SW 1271 (cell line): ENCODE data around the gene NECTIN1.

Experiments
- DNase-seq, 2 experiments: peaks; one replicate each; lab custom pipeline; 2025; lab: John Stamatoyannopoulos, UW

Gene NECTIN1

GRCh38 chr11:119754656-119755355 lies 25.8 kb upstream of the NECTIN1 start:
- no peak for DNase-seq

- DNase-seq = no peak
Observed at GRCh38 chr11:119754199-119754598, 25.2 kb upstream of the NECTIN1 start.

DNA sequence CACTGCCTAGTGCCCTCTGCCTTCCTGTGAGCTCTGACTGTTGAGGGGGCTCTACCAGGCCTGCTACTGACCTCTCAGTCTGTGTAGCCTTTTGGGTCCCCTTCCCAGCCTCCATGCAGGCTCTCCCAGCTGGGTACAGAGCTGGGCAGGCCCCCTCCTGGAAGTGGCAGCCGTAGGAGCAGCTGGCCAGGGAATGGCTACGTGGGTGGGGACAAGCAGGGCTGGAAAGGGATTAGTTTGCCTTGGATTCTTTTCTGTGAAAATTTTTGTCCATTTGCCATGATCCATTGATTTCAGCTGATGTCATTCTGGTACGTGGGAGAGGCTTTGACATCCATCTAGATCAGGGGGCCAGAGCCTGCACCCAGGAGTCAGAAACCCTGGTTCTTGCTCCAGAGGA lies 23.9 kb upstream of the NECTIN1 start:
- no peak for DNase-seq

GRCh38 chr11:119752345-119752871 lies 23.4 kb upstream of the NECTIN1 start:
- DNase-seq = no peak

- DNase-seq = no peak
Observed at GRCh38 chr11:119750056-119750455, 21.1 kb upstream of the NECTIN1 start.

DNA sequence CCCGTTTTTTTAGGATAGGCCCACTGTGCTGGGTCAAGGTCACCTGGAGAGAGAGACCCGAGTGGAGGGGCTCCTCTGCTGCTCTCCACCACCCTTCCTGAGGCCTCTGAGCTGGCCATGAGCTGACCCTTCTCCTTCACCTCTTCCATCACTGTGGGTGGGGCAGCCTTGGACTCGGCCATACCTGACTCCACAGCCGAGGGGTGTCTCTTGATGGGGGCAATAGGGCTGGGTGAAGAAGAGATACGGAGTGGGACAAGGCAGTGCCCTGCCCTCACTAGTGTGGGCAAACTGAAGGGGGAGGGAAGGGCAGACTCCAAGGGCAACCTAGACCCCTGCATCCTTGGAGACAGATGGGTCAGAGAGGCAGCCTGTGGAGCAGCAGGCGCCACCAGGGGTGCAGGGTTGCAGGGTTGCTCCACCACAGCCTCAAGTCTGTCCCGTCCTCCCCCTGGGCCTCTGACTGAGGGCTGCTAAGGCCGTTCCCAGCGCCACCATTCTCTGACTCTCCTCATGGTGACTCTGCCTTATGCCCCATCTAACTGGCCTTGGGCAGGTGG lies 20.1 kb upstream of the NECTIN1 start:
- DNase-seq = no peak

DNA sequence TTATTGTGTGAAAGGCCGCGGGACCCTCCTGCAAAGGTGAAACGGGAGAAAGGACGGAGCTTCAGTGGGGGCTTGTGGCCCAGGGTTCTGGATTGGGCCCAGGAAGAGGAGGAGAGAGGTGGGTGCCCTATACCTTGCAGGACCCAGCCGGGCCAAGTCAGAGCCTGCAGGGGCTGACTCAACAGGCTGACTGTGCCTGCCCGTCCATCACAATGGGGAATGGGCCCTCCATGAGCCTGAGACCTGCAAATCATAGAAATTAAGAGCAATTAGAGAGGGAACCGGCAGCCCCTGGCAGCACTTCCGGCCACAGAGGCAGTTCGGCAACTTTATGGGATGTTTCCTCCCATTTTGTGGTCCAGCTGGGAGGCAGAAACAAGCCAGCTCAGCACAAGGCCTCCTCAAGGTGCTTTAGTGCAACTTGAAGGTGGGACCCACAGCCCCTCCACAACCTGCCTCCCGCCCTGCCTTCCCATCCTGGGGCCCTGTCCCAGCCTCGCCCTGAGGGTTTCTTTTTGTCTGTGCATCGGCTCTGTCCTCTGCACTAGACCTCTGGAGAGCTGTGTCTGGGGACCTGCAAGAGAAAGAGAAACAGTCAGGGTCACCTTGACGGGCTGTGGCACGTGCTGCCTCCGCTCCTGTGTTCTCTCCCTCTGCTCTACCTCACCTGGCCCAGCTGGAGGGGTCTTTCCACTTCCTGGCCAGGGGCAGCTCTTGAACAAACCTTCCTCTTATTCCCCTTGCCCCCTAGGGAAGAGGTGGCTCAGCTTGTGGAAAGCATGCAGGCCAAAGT lies 19.1 kb upstream of the NECTIN1 start:
- DNase-seq = no peak

DNA sequence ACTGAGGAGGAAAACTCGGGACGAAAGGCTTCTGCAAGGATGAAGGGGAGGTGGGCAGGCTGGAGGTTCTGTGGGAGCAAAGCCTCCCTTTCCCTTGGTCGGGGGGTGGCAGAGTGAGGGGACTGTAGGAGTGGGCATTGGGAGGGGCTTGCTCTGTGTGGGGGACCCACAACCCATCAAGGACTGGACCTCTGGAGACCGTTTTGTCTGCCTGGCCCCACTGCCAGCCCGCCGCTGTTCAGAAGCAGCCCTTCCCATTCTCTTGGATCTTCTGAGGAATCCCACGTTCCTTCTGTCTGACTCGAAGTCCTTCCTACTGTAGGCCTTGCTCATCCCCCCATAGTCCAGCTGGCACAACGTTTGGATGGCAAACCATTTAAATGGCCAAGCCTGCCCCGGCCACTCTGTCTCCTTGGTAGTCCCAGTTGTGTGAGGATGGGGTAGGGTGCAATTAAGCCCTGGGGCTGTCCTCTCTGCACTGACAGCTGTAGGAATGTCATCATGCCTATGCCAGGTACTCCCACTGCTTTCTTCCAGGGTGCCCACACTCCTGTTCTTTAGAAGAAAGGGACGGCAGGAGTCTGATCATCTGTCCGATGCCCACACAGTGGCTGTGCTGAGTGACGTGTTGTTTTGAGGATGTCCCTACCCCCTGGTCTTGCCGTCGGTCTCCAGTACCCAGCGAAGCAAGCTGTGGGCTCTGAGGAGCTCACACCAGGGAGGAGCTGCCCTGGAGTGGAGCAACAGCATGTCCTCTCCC lies 17.0 kb upstream of the NECTIN1 start:
- no peak for DNase-seq

DNA sequence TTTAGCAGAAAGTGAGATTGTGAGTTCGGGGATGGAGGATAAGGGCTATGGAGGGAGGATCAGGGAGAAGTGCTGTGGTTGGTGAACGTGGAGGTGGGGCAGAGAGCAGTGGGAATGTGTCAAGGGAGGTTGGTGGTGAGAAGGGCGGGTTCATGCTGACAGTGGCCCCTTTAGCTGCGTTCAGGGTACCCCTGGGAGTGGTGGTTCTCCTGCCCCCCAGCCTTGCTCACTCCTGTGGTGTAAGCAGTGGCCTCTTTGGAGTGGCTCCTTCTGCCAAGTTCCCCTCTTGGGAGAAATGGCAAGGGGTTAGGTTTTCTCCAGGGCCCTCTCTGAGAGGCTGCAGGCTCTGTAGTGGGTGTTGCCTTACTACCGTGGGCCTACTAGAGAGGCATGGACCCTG lies 16.1 kb upstream of the NECTIN1 start:
- no peak for DNase-seq

DNA sequence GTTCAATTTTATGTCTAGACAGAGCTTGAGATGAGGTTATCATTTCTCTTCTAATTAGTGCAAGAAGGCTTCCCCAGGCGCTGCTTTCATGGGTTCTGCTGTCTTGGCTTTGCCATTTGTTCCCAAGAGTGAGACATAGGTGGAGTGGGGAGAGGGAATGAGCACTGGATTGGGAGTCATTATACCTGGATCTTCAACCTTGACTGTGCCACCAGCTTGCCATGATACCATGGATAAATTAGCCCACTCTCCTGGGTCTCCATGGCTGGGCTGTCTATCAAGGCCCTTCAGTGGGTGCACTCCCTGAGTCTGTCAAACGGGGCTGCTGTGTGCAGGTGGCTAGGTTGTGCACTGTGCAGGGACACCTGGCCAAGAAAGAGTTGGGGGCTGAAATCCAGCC lies 15.6 kb upstream of the NECTIN1 start:
- no peak for DNase-seq

DNA sequence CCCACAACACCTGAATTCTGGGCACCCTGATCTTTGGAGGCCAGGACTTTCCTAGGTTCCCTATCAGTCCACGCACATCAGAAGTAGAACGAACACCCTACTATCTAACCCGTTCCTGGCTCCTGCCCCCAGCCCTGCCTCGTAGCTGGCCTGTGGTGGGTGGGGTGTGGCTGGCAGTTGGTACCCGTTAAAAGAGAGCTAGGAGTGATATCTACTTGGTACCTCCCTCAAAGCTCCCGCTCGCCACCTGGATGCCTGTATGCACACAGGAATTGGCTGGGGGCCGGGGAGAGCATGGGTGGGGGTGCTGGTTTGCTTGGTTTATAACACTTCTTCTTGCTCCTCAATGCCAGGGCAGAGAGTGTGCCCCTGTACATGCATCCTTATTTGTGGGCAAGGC lies 14.0 kb upstream of the NECTIN1 start:
- DNase-seq = no peak

GRCh38 chr11:119742263-119742861 lies 13.4 kb upstream of the NECTIN1 start:
- no peak for DNase-seq

DNA sequence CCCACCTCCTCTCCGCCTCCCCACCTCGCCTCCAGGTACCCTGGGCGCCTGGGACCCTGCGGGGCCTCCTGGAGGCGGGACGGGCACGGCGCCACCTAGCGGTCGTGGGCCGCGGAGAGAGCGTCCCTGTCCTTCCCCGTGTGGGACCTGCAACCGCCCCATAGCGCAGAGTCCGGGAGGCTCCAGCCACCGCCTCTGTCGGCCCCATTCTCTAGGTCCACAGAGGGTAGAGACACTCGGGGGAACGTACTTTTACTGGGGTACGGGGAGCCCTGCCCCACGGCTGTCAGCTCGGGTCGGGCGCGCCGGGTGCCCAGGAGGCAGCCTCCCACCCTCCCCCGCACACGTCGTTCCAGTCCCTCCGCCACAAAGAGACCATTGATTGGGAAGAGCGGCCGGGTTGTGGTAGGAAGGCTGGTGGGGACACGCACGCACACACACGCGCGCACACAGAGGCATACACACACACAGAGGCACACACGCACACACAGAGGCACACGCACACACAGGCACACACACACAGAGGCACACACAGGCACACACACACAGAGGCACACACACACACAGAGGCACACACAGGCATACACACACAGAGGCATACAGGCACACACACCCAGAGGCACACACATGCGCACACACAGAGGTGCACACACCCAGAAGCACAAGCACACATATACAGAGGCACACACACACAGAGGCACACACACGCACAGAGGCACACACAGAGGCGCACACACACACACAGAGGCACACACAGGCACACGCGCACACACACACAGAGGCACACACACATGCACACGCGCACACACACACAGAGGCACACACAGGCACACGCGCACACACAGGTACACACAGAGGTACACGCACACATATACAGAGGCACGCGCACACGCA lies 12.6 kb upstream of the NECTIN1 start:
- DNase-seq = no peak

DNA sequence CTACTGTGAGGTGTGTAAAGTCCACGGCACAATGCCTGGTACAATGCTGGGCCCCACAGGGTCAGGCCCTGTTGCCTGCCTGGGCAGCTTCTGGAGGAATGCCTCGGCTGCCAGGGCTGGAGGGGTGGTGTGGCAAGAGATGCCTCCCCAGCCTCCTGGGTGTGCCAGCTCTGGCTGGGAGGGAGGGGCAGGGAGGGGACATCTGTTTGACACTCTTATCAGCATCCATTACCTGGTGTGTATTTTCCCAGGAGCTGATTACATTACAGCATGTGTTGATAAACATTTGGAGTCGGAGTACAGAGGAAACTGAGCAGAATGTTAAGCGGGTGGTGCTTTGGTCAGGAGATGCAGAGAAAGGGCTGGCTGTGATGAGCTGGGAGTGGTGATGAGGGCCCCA lies 11.0 kb upstream of the NECTIN1 start:
- DNase-seq = no peak

GRCh38 chr11:119739021-119739703 lies 10.2 kb upstream of the NECTIN1 start:
- no peak for DNase-seq

- no peak for DNase-seq
Observed at GRCh38 chr11:119738059-119738439, 9.0 kb upstream of the NECTIN1 start.

DNA sequence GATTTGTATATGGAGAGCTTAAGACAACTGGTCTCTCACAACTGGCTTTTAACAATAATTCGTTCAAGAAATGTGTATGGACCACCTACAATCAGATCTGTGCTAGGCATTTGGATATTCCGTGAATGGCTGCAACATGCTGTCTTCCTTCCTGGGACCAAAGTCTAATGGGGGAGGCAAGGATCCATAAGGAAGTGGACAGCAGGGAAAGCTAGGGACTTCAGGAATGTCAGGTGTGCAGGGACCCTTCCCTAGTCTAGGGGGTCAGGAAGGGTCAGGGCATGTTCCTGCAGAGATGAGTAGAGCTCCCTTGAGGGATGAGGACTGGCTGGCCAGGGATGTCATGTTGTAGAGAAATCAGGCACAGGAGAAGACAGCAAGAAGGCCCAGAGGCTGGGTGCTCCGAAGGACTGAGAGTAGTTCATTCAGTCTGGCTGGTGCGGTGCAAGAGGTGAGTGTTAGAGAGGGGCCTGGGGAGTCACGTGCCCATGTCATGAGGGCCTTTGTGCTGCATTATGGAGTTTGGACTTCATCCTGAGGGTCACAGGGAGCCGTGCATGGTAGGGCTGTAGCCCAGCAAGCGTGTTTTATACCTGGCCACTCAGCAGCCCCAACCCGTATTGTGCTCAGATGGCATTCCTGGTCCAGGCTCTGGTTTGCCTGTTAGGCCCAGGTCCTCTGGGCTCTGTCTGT lies 8.5 kb upstream of the NECTIN1 start:
- DNase-seq = no peak

DNA sequence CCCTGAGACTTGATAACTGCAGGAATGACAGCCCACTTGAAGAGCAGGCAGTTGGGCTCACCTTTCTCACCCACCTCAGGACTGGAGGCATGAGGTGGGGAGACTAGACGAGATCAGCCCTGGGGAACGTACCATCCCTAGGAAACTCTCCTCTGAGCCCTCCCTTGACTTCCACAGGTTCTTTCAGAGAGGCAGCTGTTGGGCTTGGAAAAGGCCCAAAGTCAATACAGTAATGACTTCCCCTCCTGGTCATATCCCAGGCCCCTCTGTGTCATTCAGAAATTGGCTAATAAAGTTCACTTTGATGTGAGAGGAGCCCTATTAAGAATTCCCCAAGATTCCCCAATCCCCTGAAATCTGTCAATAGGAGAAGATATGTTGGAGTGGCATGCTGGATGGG lies 5.8 kb upstream of the NECTIN1 start:
- DNase-seq = no peak

DNA sequence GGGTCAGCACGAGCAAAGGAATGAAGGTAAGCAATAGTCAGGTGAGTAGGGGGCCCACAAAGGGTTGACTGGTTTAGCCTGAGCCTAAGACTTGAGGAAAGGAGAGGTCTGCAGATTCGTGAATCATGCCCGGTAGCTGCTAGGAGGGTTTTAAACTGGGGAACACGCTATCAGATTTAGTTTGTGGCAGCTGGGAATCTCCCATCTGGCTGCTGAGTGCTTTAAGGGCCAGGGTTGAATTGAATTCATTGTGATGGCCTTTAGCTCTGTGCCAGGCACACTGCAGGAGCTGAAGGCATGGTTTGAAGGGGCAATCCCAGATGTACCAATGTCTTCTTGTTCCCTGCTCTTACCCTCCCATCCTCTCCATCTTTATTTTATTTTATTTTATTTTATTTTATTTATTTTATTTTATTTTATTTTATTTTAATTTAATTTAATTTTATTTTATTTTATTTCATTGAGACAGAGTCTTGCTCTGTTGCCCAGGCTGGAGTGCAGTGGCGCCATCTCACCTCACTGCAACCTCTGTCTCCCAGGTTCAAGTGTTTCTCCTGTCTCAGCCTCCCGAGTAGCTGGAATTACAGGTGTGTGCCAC lies 1.9 kb upstream of the NECTIN1 start:
- DNase-seq = no peak
